Stimulated activated CD8-positive, alpha-beta memory T cell treated with anti-CD3 and anti-CD28 coated beads, Interleukin-7, amount 100 ng/mL, for 1 hour (primary cell): Measurements from ENCODE around the gene HIRA.
"Not testable (repeated sequence)": the region's sequence is repeated elsewhere in the genome, so short reads cannot be mapped to it uniquely, and the experiment has no call there.

Source experiments
- DNase-seq, 2 donors: peaks; one replicate each; pipeline ENCODE4 v3.0.0-alpha.2; 2020; ENCODE audit warnings: low read depth in 2 of 2

Gene HIRA

GRCh38 chr22:19440411-19441195 lies 9.1 kb upstream of the HIRA start:
- DNase-seq: no peak

GRCh38 chr22:19438298-19438697 lies 6.8 kb upstream of the HIRA start:
- no peak for DNase-seq

- not testable (repeated sequence) for DNase-seq
Observed at GRCh38 chr22:19436444-19437161, 5.1 kb upstream of the HIRA start.

GRCh38 chr22:19434829-19435580 lies 3.5 kb upstream of the HIRA start:
- no peak for DNase-seq

- DNase-seq: no peak
Observed at GRCh38 chr22:19434401-19434800, 2.9 kb upstream of the HIRA start.

- peak; percentile 65 to 74 for DNase-seq
Observed at GRCh38 chr22:19432133-19432851, 759 bp upstream of the HIRA start, which contains the start of gene MRPL40. TSS of gene MRPL40 (plus strand) at chr22:19432545. CDS start at chr22:19432555, 10 bp downstream.

- DNase-seq: no peak
Observed at GRCh38 chr22:19430890-19431541, 517 bp downstream of the HIRA start.

- no peak for DNase-seq
Observed at GRCh38 chr22:19429950-19430889, 1.3 kb downstream of the HIRA start.

- DNase-seq: no peak
Observed at GRCh38 chr22:19424186-19424500, 7.4 kb downstream of the HIRA start.

GRCh38 chr22:19422440-19423301 lies 8.9 kb downstream of the HIRA start:
- DNase-seq: no peak

- no peak for DNase-seq
Observed at GRCh38 chr22:19420321-19420720, 11.2 kb downstream of the HIRA start.

- no peak for DNase-seq
Observed at GRCh38 chr22:19419464-19420178, 11.9 kb downstream of the HIRA start.

- no peak for DNase-seq
Observed at GRCh38 chr22:19419086-19419463, 12.5 kb downstream of the HIRA start.

- no peak for DNase-seq
Observed at GRCh38 chr22:19412923-19413322, 18.6 kb downstream of the HIRA start.

GRCh38 chr22:19412478-19412877 lies 19.1 kb downstream of the HIRA start:
- DNase-seq: no peak

- DNase-seq: no peak
Observed at GRCh38 chr22:19411690-19412045, 19.9 kb downstream of the HIRA start.

- no peak for DNase-seq
Observed at GRCh38 chr22:19410941-19411689, 20.4 kb downstream of the HIRA start.
